GM12892 (cell line): ENCODE results near the gene KIRREL1.

Source experiments
- POLR2A ChIP-seq: IDR thresholded peaks from 2 replicates; pipeline ENCODE4 v1.6.1; 2011; ENCODE audit warnings: low read depth, low read length, control low read depth
- POLR2AphosphoS5 ChIP-seq: IDR thresholded peaks from 2 replicates; pipeline ENCODE4 v1.6.1; 2011; ENCODE audit warnings: low read depth, low read length, control low read depth
- TAF1 ChIP-seq: IDR thresholded peaks from 2 replicates; pipeline ENCODE4 v1.6.1; 2011; ENCODE audit warnings: low read depth, mild to moderate bottlenecking, control low read depth, low read length, borderline replicate concordance

GRCh38 chr1:157975228-157975950 is 18.1 kb upstream of the KIRREL1 start:
- TF ChIP-seq POLR2A: no peak
- no peak for TF ChIP-seq POLR2AphosphoS5
- no peak for TF ChIP-seq TAF1
